Measurements from ENCODE around the gene RBMX.

The RBMX gene

GRCh38 chrX:136867096-136867491 lies 13.4 kb downstream of the RBMX start:
- no peak overlapping the region for H3K27ac ChIP-seq (ENCODE audit: low read depth, low read length)
- TF ChIP-seq, protein P1, sequence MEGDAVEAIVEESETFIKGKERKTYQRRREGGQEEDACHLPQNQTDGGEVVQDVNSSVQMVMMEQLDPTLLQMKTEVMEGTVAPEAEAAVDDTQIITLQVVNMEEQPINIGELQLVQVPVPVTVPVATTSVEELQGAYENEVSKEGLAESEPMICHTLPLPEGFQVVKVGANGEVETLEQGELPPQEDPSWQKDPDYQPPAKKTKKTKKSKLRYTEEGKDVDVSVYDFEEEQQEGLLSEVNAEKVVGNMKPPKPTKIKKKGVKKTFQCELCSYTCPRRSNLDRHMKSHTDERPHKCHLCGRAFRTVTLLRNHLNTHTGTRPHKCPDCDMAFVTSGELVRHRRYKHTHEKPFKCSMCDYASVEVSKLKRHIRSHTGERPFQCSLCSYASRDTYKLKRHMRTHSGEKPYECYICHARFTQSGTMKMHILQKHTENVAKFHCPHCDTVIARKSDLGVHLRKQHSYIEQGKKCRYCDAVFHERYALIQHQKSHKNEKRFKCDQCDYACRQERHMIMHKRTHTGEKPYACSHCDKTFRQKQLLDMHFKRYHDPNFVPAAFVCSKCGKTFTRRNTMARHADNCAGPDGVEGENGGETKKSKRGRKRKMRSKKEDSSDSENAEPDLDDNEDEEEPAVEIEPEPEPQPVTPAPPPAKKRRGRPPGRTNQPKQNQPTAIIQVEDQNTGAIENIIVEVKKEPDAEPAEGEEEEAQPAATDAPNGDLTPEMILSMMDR (IDR thresholded peaks at IDR 0.05; ENCODE audit: insufficient read depth, low read length, poor library complexity, severe bottlenecking) = no peak
- TF ChIP-seq EZH2phosphoT487 (conservative IDR thresholded peaks at IDR 0.05; ENCODE audit: low read length) = no peak
- no peak overlapping the region for H3K4me2 ChIP-seq (ENCODE audit: low read depth, low read length, poor library complexity, severe bottlenecking)
- H3K4me3 ChIP-seq (ENCODE audit: insufficient read depth, low read length, poor library complexity, severe bottlenecking) = no peak overlapping the region
- peaks cover 21% of the 10 kb centered on the region for H3K36me3 ChIP-seq (ENCODE audit: low read length)
- no peak overlapping the region for H2AFZ ChIP-seq (ENCODE audit: low read depth, low read length, severe bottlenecking)
- peaks cover 4% of the 10 kb centered on the region; the same call in 1 of the 2 replicates for H3K79me2 ChIP-seq (ENCODE audit: insufficient read depth, low read length)
- H3K9ac ChIP-seq (ENCODE audit: low read length) = no peak overlapping the region
- no peaks in the 10 kb centered on the region for H3K9me3 ChIP-seq (ENCODE audit: insufficient read depth, low read length)
- H4K20me1 ChIP-seq (ENCODE audit: low read depth, low read length) = peaks cover 5% of the 10 kb centered on the region; the same call in 1 of the 2 replicates
- no peaks in the 10 kb centered on the region for H3K27me3 ChIP-seq (ENCODE audit: low read length)
- H3K9me2 ChIP-seq (replicated peaks; ENCODE audit: insufficient read depth, low read length) = no peaks in the 10 kb centered on the region
- H3F3A ChIP-seq (ENCODE audit: insufficient read depth) = peaks cover 50% of the 10 kb centered on the region

DNA sequence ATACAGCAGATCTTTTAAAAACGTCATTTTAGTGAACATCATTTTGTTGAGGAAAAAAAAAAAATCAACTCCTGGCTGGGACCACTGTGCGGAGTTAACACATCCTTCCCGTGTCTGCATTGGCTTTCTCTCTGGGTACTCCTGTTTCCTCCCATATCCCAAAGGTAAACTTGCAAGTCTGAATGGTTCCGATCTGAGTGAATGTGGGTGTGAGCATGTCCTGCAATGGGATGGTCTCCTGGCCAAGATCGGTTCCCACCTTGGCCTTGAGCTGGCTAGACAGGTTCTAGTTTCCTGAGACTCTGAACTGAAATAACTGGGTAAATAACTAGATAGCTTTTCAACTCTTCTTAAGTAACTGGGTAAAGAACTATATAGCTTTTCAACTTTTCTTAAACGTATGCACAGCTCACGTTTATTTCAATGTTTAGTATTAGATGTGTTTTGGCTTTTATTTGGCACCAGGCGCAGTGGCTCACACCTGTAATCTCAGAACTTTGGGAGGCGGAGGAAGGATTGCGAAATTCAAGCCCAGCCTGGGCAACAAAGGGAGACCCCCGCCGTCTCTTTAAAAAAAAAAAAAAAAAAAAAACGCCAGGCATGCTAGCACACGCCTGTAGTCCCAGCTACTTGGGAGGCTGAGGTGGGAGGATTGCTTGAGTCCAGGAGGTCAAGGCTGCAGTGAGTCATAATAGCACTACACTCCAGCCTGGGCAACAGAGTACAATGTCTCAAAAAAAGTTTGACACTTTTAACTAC lies 14.0 kb downstream of the RBMX start:
- Histone ChIP-seq H3K36me3 (ENCODE audit: low read length) (peaks cover 16% of the 10 kb centered on the region), H3K27ac (ENCODE audit: low read depth, low read length) (no peak overlapping the region), H3K9me3 (ENCODE audit: insufficient read depth, low read length) (no peaks in the 10 kb centered on the region), H3K27me3 (ENCODE audit: low read length) (no peaks in the 10 kb centered on the region), H3K79me2 (ENCODE audit: insufficient read depth, low read length) (peaks cover 4% of the 10 kb centered on the region; the same call in 1 of the 2 replicates), H3K4me3 (ENCODE audit: insufficient read depth, low read length, poor library complexity, severe bottlenecking) (no peak overlapping the region), H2AFZ (ENCODE audit: low read depth, low read length, severe bottlenecking) (no peak overlapping the region), H3K9ac (ENCODE audit: low read length) (no peak overlapping the region), H3K4me2 (ENCODE audit: low read depth, low read length, poor library complexity, severe bottlenecking) (no peak overlapping the region), H3F3A (ENCODE audit: insufficient read depth) (peaks cover 45% of the 10 kb centered on the region), H4K20me1 (ENCODE audit: low read depth, low read length) (peaks cover 4% of the 10 kb centered on the region; the same call in 1 of the 2 replicates), H3K9me2 (replicated peaks; ENCODE audit: insufficient read depth, low read length) (no peaks in the 10 kb centered on the region)
- TF ChIP-seq EZH2phosphoT487 (conservative IDR thresholded peaks at IDR 0.05; ENCODE audit: low read length) = no peak
- TF ChIP-seq, protein P1 (IDR thresholded peaks at IDR 0.05; ENCODE audit: insufficient read depth, low read length, poor library complexity, severe bottlenecking) = no peak

DNA sequence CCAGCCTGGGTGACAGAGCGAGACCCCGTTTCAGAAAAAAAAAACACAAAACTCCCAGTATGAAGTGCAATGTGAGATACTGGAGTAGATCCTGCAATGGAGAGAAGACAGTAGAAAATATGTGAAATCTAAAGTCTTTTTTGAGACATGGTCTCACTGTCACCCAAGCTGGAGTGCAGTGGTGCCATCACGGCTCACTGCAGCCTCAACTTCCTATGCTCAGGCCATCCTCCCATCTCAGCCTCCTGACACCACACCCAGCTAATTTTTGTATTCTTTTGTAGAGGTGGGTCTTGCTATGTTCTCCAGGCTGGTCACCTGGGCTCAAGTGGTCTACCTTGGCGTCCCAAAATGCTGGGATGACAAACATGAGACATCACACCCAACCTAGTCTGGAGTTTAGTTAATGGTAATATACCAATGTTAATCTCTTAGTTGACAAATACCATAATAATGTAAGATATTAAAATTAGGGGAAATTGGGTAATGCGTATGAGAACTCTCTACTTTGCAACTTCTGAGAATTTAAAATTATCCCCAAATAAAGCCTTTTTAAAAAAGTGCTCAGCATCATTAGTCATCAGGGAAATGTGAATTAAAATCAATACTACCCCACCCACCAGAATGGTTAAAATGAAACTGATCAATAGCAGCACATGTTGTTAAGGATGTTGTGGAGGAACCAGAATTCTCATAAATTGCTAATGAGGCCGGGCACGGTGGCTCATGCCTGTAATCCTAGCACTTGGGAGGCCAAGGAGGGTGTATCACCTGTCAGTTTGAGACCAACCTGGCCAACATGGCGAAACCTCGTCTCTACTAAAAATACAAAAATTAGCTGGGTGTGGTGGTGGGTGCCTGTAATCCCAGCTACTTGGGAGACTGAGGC lies 15.0 kb downstream of the RBMX start:
- no peak overlapping the region for H3K4me2 ChIP-seq (ENCODE audit: low read depth, low read length, poor library complexity, severe bottlenecking)
- H3K9ac ChIP-seq (ENCODE audit: low read length) = no peak overlapping the region
- peaks cover 16% of the 10 kb centered on the region for H3K36me3 ChIP-seq (ENCODE audit: low read length)
- no peak overlapping the region for H2AFZ ChIP-seq (ENCODE audit: low read depth, low read length, severe bottlenecking)
- H3K9me3 ChIP-seq (ENCODE audit: insufficient read depth, low read length) = no peaks in the 10 kb centered on the region
- no peaks in the 10 kb centered on the region for H3K9me2 ChIP-seq (replicated peaks; ENCODE audit: insufficient read depth, low read length)
- H3K27ac ChIP-seq (ENCODE audit: low read depth, low read length) = no peak overlapping the region
- H4K20me1 ChIP-seq (ENCODE audit: low read depth, low read length) = peaks cover 4% of the 10 kb centered on the region; the same call in 1 of the 2 replicates
- no peaks in the 10 kb centered on the region for H3K27me3 ChIP-seq (ENCODE audit: low read length)
- H3K79me2 ChIP-seq (ENCODE audit: insufficient read depth, low read length) = peaks cover 4% of the 10 kb centered on the region; the same call in 1 of the 2 replicates
- no peak for TF ChIP-seq EZH2phosphoT487 (conservative IDR thresholded peaks at IDR 0.05; ENCODE audit: low read length)
- TF ChIP-seq, protein P1 (IDR thresholded peaks at IDR 0.05; ENCODE audit: insufficient read depth, low read length, poor library complexity, severe bottlenecking) = no peak
- H3K4me3 ChIP-seq (ENCODE audit: insufficient read depth, low read length, poor library complexity, severe bottlenecking) = no peak overlapping the region
- peaks cover 38% of the 10 kb centered on the region for H3F3A ChIP-seq (ENCODE audit: insufficient read depth)
